ENCODE data around the gene ZNF587B. TPM values are rescaled to one million over a fixed set of nuclear protein-coding genes. Genes with fewer than 3 reads are reported as not detected.
A peak's percentile ranks its signal among the peaks of the same experiment; 100 is the strongest.
"Not testable (repeated sequence)": the region's sequence is repeated elsewhere in the genome, so short reads cannot be mapped to it uniquely, and the experiment has no call there.

The ZNF587B gene
- total RNA-seq, 1 donor: 24.2 TPM

GRCh38 chr19:57825511-57825910 lies 4.6 kb upstream of the ZNF587B start:
- peak; percentile 39 for DNase-seq (ENCODE audit: insufficient read length, low spot score, missing footprints)
- Histone ChIP-seq H3K79me2 (ENCODE audit: insufficient read depth, low read length) (peaks cover 90% of the 10 kb centered on the region), H3K27me3 (ENCODE audit: insufficient read depth, low read length) (no peaks in the 10 kb centered on the region), H3K4me3 (ENCODE audit: insufficient read depth, low read length) (no peak overlapping the region), H4K20me1 (ENCODE audit: insufficient read depth, low read length) (peaks cover 26% of the 10 kb centered on the region), H3K36me3 (ENCODE audit: insufficient read depth, low read length) (peaks cover 11% of the 10 kb centered on the region), H3K4me2 (ENCODE audit: insufficient read depth, low read length) (no peak overlapping the region), H3K4me1 (ENCODE audit: insufficient read depth, low read length) (peaks cover 3% of the 10 kb centered on the region), H2AFZ (ENCODE audit: low read length) (no peak overlapping the region), H3K27ac (ENCODE audit: low read depth, low read length) (no peak overlapping the region), H3K9me3 (ENCODE audit: low read depth, low read length) (no peaks in the 10 kb centered on the region)
- no peak for TF ChIP-seq CTCF (IDR thresholded peaks at IDR 0.05; ENCODE audit: extremely low read depth, low read depth, low read length)

GRCh38 chr19:57829316-57829715 lies 783 bp upstream of the ZNF587B start:
- H3K27ac ChIP-seq (ENCODE audit: low read depth, low read length): no peak overlapping the region
- no peak for DNase-seq (ENCODE audit: insufficient read length, low spot score, missing footprints)

GRCh38 chr19:57836991-57837390 lies 6.9 kb downstream of the ZNF587B start:
- not testable (repeated sequence) for H3K9me3 ChIP-seq (ENCODE audit: low read depth, low read length); H3K4me3 ChIP-seq (ENCODE audit: insufficient read depth, low read length); H3K27me3 ChIP-seq (ENCODE audit: insufficient read depth, low read length); H3K4me1 ChIP-seq (ENCODE audit: insufficient read depth, low read length); H3K4me2 ChIP-seq (ENCODE audit: insufficient read depth, low read length); H2AFZ ChIP-seq (ENCODE audit: low read length); DNase-seq (ENCODE audit: insufficient read length, low spot score, missing footprints); H4K20me1 ChIP-seq (ENCODE audit: insufficient read depth, low read length); H3K27ac ChIP-seq (ENCODE audit: low read depth, low read length)
- peaks cover 49% of the 10 kb centered on the region for H3K79me2 ChIP-seq (ENCODE audit: insufficient read depth, low read length)
- peaks cover 15% of the 10 kb centered on the region for H3K36me3 ChIP-seq (ENCODE audit: insufficient read depth, low read length)

More at GRCh38 chr19:57829316-57829715, 783 bp upstream of the ZNF587B start:
- H3K9me3 ChIP-seq (ENCODE audit: low read depth, low read length): no peaks in the 10 kb centered on the region
- H4K20me1 ChIP-seq (ENCODE audit: insufficient read depth, low read length): peaks cover 14% of the 10 kb centered on the region
- no peaks in the 10 kb centered on the region for H3K4me1 ChIP-seq (ENCODE audit: insufficient read depth, low read length)
- H3K4me2 ChIP-seq (ENCODE audit: insufficient read depth, low read length): no peak overlapping the region
- H3K79me2 ChIP-seq (ENCODE audit: insufficient read depth, low read length): peaks cover 75% of the 10 kb centered on the region
- H3K36me3 ChIP-seq (ENCODE audit: insufficient read depth, low read length): peaks cover 8% of the 10 kb centered on the region
- TF ChIP-seq CTCF (IDR thresholded peaks at IDR 0.05; ENCODE audit: extremely low read depth, low read depth, low read length): no peak
- no peak overlapping the region for H3K4me3 ChIP-seq (ENCODE audit: insufficient read depth, low read length)
- H2AFZ ChIP-seq (ENCODE audit: low read length): no peak overlapping the region
- H3K27me3 ChIP-seq (ENCODE audit: insufficient read depth, low read length): no peaks in the 10 kb centered on the region

DNA sequence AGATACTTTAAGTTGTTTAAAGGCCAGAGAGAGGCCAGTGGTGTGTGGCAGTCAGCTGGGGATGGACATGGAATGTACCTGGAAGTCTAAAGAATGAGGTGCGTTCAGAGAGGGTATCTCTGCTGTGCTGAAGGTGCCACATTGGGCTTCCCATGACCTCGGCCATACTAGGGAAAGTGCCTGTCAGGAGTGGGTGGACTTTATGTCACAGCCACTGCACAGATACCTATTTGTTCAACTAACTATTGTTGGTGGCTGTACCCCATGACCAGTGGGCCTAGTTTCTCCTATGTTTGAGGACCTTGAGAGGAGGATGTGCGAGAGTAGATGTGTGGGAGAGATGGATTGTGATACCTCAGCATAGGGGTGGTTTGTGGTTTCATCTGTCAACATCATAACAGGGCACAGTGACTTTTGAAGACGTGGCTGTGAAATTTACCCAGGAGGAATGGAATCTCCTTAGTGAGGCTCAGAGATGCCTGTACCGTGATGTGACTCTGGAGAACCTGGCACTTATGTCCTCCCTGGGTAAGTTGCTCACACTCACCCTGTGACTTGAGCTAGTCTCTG lies 8.6 kb downstream of the ZNF587B start:
- peaks cover 54% of the 10 kb centered on the region for H3K79me2 ChIP-seq (ENCODE audit: insufficient read depth, low read length)
- H3K4me3 ChIP-seq (ENCODE audit: insufficient read depth, low read length); H3K4me1 ChIP-seq (ENCODE audit: insufficient read depth, low read length); H3K27ac ChIP-seq (ENCODE audit: low read depth, low read length); H3K9me3 ChIP-seq (ENCODE audit: low read depth, low read length); H3K4me2 ChIP-seq (ENCODE audit: insufficient read depth, low read length); H2AFZ ChIP-seq (ENCODE audit: low read length); H4K20me1 ChIP-seq (ENCODE audit: insufficient read depth, low read length); H3K27me3 ChIP-seq (ENCODE audit: insufficient read depth, low read length); DNase-seq (ENCODE audit: insufficient read length, low spot score, missing footprints): not testable (repeated sequence)
- H3K36me3 ChIP-seq (ENCODE audit: insufficient read depth, low read length): peaks cover 26% of the 10 kb centered on the region

DNA sequence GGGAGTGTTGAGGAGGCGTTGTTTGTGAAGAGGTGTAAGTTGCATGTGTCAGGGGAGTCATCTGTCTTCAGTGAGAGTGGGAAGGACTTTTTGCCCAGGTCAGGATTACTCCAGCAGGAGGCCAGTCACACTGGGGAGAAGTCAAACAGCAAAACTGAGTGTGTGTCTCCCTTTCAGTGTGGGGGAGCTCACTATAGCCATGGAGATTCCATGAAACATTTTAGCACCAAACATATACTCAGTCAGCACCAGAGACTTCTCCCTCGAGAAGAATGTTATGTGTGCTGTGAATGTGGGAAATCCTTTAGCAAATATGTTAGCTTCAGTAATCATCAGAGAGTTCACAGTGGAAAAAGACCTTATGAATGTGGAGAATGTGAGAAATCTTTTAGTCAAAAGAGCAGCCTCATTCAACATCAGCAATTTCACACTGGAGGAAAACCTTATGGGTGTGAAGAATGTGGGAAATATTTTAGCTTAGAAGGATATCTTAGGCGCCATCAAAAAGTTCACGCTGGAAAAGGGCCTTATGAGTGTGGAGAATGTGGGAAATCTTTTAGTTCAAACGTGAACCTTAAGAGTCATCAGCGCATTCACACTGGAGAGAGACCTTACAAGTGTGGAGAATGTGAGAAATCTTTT lies 11.1 kb downstream of the ZNF587B start:
- Histone ChIP-seq H4K20me1 (ENCODE audit: insufficient read depth, low read length) (peaks cover 4% of the 10 kb centered on the region), H3K4me3 (ENCODE audit: insufficient read depth, low read length) (no peak overlapping the region), H3K27ac (ENCODE audit: low read depth, low read length) (no peak overlapping the region), H3K27me3 (ENCODE audit: insufficient read depth, low read length) (no peaks in the 10 kb centered on the region), H3K4me1 (ENCODE audit: insufficient read depth, low read length) (no peaks in the 10 kb centered on the region), H2AFZ (ENCODE audit: low read length) (no peak overlapping the region), H3K9me3 (ENCODE audit: low read depth, low read length) (no peaks in the 10 kb centered on the region), H3K36me3 (ENCODE audit: insufficient read depth, low read length) (peaks cover 26% of the 10 kb centered on the region), H3K79me2 (ENCODE audit: insufficient read depth, low read length) (peaks cover 75% of the 10 kb centered on the region), H3K4me2 (ENCODE audit: insufficient read depth, low read length) (no peak overlapping the region)
- no peak for DNase-seq (ENCODE audit: insufficient read length, low spot score, missing footprints)
- no peak for TF ChIP-seq CTCF (IDR thresholded peaks at IDR 0.05; ENCODE audit: extremely low read depth, low read depth, low read length)

GRCh38 chr19:57847164-57847563 lies 17.1 kb downstream of the ZNF587B start:
- not testable (repeated sequence) for H3K4me1 ChIP-seq (ENCODE audit: insufficient read depth, low read length); H3K27me3 ChIP-seq (ENCODE audit: insufficient read depth, low read length); DNase-seq (ENCODE audit: insufficient read length, low spot score, missing footprints); H3K27ac ChIP-seq (ENCODE audit: low read depth, low read length); H2AFZ ChIP-seq (ENCODE audit: low read length); H3K4me2 ChIP-seq (ENCODE audit: insufficient read depth, low read length); H3K9me3 ChIP-seq (ENCODE audit: low read depth, low read length); H3K4me3 ChIP-seq (ENCODE audit: insufficient read depth, low read length); H3K36me3 ChIP-seq (ENCODE audit: insufficient read depth, low read length)
- peaks cover 63% of the 10 kb centered on the region for H3K79me2 ChIP-seq (ENCODE audit: insufficient read depth, low read length)
- H4K20me1 ChIP-seq (ENCODE audit: insufficient read depth, low read length): peaks cover 18% of the 10 kb centered on the region

All from osteoblast (primary cell).